Daoy (cell line): Measurements from ENCODE around the gene EDEM1. TPM values are rescaled to one million over a fixed set of nuclear protein-coding genes. Genes with fewer than 3 reads are reported as not detected.
A peak's percentile ranks its signal among the peaks of the same experiment; 100 is the strongest.
"Not testable (repeated sequence)": the region's sequence is repeated elsewhere in the genome, so short reads cannot be mapped to it uniquely, and the experiment has no call there.

Experiments
- DNase-seq: peaks from one replicate; pipeline ENCODE4 v3.0.0-alpha.2; 2015; ENCODE audit warnings: low read depth
- total RNA-seq: library from RNA; depleted of rRNA; stranded (reverse); fragments of >200 nt; shearing (Covaris generic); gene quantifications from 2 replicates; pipeline ENCODE4 v1.2.3, GENCODE V29; 2014

EDEM1 gene
- total RNA-seq, 1 experiment from 2014 or later: 5.1 TPM

DNA sequence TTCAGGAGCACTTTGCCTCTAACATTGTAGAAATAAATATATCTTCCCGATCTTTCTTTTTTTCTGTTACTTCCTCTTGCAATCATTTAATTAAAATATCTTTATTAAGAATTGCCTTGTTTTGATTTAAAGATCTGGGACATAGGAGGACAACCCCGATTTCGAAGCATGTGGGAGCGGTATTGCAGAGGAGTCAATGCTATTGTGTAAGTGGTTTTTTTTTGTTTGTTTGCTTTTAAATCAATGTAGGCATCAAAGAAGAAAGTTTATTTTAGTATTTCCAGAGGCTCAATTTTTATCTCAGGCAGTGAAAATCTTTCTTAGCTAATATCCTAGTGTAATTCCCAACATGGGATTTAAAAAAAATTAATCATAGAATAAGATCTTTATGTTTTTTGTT lies 15.5 kb upstream of the EDEM1 start:
- no peak for DNase-seq

DNA sequence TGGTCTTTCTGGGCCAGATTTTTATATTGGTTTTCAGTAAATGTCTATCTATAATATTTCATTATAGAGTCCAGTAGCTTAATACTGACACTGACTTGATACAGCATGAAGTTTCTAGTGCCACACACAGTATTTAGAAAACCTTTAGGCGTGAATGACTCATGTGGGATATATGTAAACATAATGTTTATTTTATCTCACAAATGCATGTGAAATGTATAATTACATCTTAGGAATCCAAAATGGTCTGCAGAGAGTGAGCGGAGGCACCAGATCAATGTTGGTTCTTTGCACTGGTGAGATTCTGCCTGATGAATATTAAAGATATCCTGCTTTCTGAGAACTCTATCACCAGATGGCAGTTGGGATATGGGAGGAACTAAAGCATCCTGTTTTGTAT lies 8.5 kb upstream of the EDEM1 start:
- DNase-seq: not testable (repeated sequence)

DNA sequence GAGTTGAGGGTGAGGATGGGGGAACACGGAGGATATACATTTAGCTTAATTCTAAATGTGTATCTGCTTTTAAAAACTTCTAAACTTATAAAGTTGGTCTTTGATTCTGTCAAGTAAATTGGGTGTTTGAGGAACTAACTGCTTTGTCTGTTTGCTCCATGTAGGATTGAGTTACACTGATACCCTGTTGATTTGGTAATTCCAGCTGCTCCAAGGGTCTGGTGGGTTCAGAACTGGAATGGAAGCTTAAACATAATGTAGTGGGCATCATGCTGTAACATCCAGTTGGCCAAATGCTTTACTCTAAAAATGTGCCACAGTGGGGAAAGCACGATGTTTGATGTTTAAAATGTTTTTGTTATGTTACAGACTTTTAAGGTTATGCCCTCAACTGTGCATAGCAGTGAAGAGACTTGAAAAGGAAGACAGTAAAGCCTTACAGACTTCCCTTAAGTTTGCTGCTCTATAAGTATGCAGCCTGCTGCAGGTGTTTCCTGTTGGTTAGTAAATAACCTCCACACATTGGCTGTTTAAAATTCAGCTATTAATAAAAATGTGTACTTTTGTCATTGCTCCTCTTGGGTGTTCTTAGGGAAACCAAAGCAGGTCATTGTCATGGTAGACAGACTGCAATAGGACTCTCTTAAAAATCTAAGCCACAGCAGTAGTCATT lies 5.9 kb upstream of the EDEM1 start:
- DNase-seq: no peak

DNA sequence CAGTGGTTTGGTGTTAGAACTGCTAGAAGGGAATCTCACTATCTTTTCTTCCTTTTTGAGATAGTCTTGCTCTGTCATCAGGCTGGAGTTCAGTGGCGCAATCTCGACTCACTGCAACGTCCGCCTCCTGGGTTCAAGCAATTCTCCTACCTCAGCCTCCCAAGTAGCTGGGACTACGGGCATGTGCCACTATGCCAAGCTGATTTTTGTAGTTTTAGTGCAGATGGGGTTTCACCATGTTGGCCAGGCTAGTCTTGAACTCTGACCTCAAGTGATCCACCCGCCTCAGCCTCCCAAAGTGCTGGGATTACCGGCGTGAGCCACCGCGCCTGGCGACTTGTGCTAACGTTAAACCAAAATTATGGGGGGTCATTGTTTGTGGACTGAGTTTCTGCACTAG lies 3.8 kb upstream of the EDEM1 start:
- DNase-seq: not testable (repeated sequence)

DNA sequence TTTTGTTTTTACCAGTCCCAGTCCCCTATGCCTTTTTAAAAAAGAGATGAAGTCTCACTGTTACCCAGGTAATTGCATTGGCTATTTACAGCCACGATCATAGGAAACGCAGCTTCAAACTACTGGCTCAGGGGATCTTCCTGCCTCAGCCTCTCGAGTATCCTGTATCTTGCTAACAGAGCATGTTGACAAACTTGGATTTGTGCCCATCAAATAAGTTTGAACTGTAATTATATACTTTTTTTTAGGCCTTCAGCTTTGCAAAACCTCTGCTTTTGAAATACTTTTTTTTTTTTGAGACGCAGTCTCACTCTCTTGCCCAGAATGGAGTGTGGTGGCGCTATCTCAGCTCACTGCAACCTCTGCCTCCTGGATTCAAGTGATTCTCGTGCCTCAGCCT lies 3.0 kb upstream of the EDEM1 start:
- DNase-seq: no peak

DNA sequence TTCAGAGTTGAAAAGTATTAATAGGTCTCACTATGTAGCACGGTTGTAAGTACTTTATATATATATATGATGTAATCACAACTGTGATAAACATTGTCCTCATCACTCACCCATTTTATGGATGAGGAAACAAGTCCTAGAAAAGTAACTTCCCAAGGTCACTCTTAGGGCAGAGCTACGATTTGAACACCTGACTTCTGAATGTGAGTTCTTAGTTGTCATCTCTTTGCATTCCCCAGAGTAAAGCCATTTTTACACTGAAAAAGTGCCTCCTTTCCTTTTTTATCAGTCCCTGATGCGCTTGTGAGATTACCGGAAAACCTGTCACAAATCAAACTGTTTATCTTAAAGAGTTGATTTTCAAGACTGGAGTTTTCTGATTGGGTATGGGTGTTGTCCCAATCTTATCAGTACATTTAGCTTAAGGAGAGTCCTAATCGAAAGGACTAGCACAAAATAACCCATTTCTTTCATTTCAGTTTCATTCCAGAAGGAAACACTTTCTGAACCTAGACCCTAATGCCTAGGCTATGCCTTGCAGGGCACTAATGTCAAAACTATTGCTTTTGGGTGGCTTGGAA lies 2.3 kb upstream of the EDEM1 start:
- no peak for DNase-seq

DNA sequence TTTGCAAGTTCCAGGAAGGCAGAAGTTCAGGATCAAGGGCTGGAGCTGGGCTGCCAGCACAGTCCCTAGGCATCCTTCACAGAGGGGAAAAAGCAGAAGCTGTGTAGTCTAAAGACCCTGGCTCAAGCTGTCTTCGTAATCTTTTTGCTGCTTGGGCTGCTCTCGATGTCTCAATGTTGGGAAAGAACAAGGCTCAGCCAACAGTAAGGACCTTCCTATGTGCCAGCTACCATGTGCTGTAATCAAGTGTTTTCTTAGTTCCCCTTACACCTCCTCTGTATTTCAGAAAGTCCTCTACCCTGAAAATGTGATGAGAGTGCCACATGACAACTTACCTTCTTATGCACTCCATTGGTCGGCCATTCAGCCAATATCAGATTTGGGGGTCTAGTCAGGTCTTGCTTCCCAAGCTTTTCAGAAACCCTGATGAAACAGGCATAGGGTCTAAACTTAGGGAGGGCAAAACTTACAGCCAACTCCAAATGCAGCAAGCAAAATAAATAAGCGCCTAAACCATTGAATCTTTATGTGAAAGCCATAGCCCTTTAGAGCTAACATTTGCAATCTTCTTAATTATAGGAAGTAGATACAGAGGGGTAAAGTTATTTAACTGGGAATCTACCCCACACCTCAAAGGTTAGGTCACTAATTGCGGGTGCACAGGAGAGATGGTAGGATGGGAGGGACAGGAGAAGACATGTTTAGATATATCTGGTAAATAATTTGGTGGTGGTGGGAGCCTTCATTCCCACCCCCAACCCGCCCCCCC lies 1.2 kb upstream of the EDEM1 start:
- DNase-seq: no peak

DNA sequence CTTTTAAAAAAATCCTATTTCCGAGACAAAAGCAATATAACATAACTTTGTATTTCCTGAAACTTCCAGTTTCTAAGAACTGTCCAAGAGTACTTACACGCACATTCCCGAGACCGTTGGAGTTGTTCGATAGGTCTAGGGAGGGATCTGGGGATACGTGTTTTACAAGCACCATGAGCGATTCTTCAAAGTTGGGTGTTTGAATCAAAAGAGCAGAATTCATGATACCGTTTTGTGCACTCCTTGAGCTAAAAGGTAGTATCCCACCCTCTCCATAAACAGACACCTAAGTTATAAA lies 700 bp upstream of the EDEM1 start:
- peak; percentile 17 for DNase-seq

DNA sequence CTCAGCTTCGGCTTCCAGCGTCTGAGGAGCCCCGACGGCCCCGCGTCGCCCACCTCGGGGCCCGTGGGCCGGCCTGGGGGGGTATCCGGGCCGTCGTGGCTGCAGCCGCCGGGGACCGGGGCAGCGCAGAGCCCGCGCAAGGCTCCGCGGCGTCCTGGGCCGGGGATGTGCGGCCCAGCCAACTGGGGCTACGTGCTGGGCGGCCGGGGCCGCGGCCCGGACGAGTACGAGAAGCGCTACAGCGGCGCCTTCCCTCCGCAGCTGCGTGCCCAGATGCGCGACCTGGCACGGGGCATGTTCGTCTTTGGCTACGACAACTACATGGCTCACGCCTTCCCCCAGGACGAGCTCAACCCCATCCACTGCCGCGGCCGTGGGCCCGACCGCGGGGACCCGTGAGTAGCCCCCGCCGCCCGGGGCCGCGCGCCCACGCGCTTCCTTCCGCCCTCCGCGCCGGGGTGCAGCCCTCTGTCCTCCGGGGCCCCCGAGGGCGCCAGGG lies 462 bp downstream of the EDEM1 start:
- DNase-seq: peak; percentile 42

DNA sequence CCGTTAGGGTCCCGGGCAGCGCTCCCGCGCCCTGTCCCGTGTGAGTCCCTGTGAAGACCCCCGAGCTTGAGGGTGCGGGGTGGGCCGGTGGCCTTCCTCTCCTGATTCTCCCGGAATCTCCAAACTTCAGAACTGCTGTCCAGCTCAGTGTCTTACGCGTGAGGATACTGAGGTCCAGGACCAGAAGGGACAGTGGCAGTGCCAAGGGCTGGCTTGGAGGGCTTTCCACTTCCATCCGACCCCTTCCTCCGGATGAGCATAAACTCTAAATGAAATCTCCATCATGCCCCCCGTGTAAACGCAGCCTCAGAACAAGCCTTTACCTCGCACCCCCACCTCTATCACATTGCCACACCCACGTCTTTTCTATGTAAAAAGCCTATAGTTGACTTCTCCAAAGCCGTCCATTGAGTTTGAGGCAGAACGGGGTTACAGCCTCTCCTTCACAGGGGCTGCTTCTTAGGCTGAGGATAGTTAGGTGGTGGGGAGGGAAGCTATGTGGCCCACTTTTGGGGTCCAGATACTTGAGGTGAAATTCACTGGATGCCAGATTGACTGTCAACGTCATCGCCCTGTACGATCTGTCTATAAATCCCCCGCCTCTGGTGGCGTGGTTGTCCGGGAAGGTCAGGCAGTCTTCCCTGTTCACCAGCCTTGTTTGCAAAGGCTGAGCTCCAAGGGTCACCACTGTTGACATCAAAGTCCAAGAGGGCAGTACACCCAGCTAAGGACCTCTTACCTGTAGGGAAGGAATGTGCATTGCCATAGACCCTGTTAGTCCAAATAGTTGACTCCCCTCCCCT lies 1.1 kb downstream of the EDEM1 start:
- DNase-seq: peak; percentile 10

DNA sequence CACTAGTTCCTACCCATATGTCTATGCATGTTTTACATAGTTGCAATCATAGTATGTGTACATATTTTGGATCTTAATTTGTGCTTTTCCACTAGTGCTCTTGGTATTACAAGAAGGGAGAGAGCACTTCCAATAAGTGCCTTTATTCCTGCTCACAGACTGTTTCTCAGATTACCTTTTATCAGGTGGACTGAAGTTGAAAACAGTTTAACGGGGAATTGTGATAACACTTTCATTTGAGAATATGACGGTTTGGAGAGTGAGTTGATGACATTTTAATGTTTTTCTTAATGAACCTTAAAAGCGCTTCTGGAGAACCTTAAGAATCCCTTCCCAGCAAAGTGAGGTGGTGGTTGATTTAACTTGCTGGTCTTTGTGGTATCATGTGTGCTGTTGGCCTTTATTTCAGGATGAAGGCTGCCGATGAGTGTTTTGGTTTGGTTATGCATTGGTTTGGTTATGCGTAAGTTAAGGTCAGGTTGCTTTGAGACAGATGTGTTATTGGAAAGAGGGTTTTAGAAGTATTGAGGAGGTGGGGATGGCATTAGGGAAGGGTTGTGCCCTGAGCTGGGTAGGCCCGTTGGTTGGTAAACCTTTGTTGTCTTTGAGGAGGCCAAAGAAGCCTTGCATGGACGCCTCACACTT lies 2.8 kb downstream of the EDEM1 start:
- DNase-seq: no peak

DNA sequence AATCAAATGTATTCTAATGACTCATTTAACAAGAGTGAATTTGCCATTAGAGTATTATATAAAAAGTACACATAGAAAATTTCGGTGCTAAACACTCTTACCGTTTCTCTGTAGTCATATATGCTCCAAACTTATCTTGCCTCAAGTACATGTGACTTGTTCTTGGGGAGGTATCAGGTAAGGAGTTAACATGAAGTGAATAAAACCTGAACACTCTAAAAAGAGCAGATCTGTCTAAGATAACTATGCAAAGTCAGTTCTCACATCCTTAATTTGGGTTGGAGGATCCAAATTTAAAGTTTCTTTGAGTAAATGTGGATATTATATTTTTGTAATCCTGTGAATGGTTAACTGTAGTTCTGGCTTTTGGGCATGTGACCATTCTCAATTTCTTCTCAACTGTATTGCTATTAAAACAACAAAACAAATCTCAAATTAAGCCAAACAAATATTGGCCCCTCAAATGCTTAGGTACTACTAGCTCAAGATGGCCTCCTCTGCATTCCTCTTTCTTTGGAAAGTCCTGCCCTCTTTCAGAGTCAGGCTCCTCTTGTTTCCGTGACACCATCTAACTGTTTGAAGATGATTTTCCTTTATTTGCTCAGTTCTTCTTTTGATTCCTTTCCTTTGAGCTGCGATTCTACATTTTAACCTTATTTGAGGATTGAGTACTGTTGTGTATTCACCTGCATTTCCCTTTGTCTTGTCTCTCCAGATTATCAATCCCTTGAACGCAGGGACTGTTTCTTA lies 4.2 kb downstream of the EDEM1 start:
- DNase-seq: no peak

DNA sequence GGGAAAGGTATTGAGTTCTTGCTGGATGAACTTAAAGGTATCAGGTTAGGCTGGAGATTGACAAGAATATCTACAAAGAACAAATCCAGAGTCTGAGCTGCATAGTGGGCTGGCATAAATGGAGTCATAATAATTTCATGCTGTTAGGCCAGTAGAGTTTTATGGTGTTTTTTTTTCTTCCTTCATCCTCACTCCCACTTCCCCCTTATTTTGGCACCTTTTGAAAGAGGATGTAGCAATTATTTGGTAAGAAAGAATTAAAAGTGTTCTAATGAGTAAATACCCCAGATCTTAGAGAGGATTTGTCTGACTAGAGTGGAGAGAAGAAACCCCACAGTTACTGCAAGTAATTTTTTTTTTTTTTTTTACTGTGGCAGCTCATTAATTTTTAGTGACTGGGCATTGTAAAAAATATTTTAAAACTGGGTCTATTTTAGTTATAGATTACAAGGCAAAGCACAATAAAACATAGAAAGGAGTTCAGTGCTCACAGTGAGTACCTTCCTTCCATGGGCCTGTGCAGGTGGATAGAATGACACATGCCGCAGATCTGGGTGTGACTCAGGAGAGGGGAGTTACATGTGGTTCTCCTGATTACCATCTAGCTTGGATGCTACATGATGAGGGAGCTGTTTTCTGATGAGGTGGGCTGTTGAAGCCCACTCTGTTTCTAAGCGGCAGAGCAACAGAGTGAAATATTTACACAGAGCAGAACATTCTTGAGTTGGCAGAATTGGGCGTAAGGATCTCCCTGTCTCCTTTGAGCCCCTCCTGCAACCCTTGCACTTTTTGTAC lies 5.3 kb downstream of the EDEM1 start:
- no peak for DNase-seq

DNA sequence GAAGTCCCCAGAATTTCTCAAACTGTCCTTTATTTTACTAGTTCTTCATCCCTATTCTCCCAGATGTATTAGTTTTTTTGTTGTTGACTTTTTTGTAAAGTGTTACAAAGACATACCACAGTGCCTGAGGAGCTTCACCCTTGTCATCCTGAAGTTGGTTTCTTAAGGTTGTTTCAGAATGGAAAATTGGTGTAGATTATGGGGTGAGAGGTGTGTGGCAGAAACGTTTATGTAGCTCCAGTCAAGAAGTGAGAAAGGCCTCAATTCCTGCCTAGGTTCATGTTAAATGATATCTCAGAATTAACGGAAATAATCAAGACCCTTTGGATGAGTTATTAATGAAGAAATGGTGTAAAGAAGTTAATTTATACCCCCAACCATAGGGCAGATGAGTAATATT lies 6.8 kb downstream of the EDEM1 start:
- no peak for DNase-seq

DNA sequence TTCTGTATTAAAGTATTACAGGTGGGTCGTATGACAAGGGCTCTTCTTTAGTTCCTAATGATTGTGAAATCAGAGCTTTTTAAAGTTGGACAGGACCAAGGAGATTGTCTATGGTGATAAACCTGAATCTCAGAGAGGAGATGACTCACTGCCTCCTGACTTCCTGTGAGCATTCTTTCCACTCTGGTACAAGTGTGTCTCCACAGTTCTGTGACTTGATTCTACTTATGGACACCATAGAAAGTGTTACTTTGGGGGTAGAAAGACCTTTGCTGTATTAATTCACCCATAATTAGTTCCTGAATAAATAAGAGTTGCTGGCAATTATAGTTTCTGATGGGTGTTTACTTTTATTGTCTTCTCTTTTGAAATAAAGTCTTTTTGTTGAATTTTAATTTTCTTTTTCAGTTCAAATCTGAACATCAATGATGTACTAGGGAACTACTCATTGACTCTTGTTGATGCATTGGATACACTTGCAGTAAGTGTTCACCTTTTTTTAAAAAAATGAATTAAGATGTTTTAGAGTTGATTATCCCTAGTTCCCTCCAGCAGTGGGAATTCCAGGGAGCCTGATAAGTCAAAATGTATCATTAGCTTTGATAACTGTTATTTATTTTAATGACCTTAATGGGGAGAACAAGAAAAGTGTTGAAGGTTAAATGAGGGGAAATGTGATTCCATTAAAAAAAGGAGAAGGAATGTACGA lies 7.4 kb downstream of the EDEM1 start:
- peak; percentile 62 for DNase-seq

DNA sequence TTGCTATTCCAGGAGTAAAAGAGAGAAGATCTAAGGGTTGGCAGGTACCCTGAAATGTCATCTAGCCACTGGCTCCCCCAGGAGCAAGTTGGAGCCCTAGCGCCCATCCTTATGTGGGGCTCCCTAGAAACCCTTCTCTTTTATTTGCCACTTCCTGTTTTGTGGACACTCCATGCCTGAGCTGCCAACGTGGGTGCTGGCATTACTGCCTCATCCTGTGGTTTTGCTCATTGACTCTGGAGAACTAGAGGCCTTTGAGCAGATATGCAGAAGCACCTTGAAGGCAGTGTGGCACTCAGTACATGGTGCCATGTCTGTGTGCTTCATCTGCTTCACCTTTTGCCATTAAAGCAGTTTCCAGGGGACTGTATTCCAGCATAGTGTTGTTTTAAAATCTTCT lies 8.1 kb downstream of the EDEM1 start:
- peak; percentile 42 for DNase-seq

DNA sequence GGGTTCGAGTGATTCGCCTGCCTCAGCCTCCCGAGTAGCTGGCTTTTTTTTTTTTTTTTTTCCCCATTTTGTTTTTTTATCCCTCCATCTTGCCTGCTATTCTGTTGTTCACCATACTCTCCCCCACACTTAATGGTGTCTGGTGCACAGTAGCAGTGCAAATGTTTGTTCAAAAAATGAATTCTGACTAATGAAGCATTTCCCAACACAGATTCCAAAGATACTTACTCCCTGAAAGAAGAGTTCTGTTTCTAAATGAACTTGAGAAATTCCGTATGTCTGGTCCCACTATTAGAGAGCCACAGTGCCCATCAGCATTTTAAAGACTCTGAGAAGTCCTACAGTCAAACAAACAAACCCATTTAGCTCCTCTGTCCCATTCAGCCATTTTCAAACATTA lies 9.5 kb downstream of the EDEM1 start:
- no peak for DNase-seq

DNA sequence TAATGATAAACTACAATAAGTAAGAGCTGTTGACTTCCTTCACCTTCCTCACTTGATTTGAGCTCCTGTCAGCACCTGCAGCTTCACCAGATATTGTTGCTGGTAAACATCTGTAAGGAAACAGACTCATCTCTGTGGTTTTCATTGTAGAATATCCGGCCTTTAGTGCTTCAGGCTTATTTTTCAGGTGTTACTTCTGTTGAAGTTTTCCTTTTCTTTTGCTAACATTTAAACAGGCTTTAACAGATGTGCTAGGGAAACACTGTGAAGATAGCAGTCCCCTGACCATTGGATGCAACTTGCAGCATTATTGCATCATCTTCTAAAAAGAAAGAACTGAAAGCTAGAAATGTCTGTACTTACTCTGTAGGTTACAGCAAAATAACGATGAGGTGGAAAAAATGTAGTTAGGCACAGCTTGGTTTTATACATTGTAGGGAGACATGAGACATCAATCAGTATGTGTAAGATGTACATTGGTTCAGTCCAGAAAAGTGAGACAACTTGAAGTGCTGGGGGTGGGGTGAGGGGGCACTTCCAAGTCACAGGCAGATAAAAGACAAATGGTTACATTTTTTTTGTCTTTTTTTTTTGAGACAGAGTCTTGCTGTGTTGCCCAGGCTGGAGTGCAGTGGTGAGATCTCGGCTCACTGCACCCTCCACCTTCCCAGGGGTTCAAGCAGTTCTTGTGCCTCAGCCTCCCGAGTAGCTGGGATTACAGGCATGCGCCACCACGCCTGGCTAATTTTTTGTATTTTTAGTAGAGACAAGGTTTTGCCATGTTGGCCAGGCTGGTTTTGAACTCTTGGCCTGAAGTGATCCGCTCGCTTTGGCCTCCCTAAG lies 10.2 kb downstream of the EDEM1 start:
- DNase-seq: no peak

DNA sequence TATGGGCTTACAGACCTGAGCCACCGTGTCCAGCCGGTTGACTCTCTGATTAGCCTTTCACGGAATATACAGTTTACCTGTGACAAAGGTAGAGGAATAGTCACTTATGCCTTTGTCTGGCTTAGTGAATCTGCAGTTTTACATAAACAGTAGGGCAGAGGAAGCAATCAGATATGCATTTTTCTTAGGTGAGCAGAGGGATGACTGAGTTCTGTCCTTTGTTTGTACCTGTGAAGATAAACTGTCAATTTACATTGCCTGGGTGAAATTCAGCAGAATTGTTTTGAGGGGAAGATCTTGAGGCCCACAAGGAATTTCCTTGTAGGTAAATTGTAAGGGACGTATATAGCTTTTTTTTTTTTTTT lies 10.8 kb downstream of the EDEM1 start:
- DNase-seq: no peak
